ENCODE measurements around the gene HAX1.
"Not testable (repeated sequence)": the region's sequence is repeated elsewhere in the genome, so short reads cannot be mapped to it uniquely, and the experiment has no call there.

Gene HAX1

DNA sequence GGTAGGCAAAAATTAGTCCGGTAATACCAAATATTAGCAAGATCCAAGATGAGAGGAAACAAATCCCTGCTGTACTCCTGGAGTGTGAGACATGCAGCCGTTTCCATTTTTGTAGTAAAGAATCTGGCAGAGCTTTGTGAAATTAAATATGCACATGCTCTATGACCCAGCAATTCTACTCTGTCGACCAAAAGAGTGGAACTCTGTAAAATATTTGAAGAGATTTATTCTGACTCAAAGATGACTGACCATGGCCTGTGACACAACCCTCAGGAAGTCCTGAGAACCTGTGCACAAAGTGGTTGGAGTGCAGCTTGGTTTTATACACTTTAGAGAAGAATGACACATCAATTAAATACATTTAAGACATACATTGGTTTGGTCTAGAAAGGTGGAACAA, 16.2 kb downstream of the HAX1 start:
- DNase-seq: no peak

DNA sequence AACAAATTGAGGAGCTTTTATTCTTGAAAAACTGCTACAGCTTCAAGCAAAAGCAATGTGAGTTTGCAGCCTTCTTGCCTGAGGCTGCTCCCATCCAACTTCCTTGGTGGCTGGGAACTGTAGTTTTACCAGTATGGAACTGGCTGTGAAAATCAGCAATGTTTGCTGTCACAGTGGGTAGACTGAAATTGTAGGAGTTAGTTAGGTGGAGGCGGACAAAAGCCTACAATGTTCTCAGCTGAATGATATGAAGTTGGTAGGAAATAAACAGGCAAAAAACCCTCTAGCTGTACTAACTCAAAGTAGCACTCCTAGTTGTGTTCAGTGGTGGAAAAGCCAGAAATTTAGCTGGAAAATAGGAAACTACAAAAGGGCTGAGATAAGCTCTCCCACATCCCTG, 18.5 kb downstream of the HAX1 start:
- no peak for DNase-seq

DNA sequence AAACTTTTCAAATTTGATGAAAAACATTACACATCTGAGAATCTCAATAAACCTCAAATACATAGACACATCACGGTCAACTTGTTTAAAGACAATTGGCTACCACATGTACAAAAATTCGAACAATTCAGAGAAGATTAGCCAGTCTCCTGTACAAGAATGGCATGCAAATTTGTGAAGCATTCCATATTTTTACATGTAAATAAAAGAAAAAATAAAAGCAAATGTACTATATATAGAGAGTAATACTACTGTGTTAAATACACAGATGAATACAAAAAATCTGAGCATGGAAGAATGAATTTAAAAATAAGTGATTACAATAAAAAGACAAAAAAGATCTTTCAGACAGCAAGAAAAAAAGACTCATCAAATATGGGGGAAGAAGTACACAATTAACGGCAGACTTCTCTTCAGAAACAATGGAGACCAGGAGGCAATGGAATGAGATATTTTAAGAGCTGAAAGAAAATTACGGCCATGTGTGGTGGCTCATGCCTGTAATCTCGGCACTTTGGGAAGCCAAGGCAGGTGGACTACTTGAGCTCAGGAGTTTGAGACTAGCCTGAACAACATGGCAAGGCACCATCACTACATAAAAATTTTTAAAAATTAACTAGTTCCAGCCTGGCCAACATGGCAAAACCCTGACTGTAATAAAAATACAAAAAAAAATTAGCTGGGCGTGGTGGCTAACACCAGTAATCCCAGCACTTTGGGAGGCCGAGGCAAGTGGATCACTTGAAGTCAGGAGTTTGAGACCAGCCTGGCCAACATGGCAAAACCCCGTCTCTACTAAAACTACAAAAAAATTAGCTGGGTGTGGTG, 23.2 kb downstream of the HAX1 start:
- DNase-seq: no peak

DNA sequence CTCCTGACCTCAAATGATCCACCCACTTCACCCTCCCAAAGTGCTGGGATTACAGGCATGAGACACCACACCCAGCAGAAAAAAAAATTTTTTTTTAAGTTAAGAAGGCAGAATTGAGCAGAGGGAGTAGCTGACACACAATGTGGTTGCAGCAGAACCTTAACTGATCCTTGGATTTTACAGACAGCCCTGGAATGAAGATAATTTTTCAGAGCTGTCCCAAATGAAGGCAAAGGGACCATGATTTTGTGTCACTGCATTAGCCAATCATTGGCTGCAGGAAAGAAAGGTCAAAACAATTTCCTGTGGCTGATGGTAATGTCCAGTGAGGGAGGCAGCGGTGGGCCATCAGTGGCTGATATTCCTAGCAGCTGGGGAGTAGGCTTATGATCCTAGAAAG, 29.2 kb downstream of the HAX1 start:
- DNase-seq: no peak

DNA sequence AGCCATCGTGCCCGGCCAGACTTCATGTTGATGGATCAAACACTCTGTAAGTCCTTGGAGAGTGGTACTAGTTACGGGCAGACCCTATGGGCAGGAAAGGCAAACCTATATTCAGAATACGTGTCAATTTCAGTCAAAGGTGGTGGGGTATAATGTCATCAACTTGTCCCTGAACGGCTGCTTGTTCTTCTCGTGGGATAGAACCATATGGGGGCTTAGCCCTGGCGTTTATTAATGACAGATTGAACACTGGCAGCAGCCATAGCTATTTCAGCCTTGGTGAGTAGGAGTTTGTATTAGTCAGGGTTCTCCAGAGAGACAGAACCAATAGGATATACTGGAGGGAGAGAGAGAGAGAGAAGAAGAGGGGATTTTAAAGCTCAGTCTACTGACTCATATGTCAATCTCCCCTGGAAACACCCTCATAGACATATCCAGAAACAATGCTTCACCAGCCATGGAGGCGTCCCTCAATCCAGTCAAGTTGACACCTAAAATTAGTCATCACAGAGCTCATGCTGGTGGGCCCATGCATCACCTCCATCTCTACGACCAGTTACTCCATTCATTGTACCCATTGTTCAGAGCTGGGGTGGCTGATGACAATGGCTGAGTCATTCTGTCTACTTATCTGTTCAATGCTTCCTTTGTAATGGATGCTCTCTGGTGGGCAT, 32.4 kb downstream of the HAX1 start:
- DNase-seq: no peak

DNA sequence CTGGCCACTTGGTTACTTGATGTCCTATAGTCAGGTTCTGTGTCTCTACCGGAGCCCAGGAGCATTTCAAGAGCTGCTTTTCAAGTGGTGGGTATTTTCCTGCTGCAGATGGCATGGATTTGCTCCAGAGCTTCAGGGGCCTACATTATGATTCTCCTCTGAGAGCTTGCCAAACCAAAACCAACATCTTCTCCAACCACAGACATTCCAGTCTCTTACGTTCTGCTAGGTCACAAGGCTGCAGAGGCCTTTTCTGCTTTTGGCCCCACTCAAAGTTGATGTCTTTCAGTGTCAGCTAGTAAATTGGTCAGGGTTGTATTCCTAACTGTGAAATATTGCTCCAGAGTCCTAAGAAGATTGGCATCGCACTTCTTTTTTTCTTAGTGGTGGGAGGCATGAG, 33.7 kb downstream of the HAX1 start:
- DNase-seq: no peak

DNA sequence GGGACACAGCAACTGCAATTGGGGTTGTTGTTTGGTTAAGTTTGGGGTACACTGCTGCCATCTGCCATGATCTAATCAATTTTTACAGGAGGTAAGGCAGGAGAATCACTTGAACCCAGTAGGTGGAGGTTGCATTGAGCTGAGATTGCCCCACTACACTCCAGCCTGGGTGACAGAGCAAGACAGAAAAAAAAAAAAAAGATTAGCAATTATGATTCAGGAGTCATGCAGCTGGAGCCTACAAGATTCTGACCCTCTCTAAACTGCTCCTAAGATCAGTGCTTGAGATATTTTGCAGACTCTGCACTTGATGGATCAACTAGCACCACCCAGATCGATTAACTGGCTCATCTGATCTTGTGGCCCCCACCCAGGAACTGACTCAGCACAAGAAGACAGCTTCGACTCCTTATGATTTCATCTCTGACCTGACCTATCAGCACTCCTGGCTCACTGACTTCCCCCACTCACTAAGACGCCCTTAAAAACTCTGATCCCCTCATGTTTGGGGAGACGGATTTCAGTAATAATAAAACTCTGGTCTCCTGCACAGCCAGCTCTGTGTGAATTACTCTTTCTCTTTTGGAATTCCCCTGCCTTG, 35.3 kb downstream of the HAX1 start:
- not testable (repeated sequence) for DNase-seq

DNA sequence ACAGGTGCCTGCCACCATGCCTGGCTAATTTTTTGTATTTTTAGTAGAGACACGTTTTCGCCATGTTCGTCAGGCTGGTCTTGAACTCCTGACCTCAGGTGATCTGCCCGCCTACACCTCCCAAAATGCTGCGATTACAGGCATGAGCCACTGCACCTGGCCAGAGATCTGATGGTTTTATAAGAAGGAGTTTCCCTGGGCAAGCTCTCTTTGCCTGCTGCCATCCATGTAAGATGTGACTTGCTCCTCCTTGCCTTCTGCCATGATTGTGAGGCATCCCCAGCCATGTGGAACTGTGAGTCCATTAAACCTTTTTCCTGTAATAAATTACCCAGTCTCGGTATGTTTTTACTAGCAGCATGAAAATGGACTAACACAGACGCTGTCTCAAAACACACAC, 36.7 kb downstream of the HAX1 start:
- DNase-seq: not testable (repeated sequence)

DNA sequence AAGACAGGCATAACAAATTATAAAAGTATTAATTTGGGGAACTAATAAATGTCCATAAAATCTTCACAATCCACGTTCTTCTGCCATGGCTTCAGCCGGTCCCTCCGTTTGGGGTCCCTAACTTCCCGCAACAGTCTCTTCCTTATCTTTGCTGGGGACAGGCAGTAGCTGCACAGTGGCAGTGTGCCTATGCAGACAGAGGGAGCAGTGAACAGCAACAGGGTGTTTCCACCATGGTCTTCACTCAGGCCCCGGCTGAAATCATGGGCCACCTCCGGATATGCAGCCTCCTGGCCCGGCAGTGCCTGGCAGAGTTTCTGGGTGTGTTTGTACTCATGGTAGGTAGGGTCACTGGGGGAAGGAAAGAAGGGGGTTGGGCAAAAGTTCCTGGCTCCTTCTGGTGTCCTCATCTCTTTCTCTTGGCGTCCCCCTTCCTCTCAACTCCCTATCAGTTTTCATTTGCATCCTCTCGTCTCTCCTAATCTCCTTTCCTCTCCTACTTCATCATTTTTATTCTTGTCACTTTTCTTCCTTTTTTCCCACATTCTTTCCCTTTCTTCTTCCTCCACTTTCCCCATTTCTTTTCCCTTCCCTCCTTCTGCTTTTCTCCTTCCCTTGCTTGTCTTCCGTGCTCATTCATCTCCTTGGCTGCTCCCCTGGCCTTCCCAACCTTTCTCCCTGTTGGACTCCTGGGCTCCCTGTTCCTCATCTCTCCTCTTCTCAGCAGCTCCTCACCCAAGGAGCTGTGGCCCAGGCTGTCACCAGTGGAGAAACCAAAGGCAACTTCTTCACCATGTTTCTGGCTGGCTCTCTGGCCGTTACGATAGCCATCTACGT, 40.0 kb downstream of the HAX1 start:
- not testable (repeated sequence) for DNase-seq

DNA sequence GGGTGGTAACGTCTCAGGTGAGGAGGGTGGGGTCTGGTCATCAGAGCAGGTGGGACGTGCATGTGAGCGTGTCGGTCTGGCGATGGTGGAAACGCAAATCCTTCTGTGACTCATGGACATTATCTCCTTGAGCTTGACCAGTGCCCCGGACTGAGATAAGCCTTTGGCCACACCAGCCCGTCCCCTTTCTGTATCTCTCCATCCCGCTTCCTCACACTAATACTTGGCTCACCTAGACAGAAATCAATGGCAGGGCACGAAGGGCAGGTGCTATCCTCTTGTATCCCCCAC, 40.6 kb downstream of the HAX1 start:
- DNase-seq: no peak

DNA sequence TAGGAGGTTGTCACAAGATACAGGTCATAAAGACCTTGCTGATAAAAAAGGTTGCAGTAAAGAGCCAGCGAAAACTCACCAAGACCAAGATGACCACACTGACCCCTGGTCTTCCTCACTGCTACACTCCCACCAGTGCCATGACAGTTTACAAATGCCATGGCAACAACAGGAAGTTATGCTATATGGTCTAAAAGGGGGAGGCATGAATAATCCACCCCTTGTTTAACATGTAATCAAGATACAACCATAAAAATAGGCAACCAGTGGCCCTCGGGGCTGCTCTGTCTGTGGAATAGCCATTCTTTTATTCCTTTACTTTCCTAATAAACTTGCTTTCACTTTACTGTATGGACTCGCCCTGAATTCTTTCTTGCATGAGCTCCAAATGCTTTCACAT, 41.8 kb downstream of the HAX1 start:
- DNase-seq: not testable (repeated sequence)

DNA sequence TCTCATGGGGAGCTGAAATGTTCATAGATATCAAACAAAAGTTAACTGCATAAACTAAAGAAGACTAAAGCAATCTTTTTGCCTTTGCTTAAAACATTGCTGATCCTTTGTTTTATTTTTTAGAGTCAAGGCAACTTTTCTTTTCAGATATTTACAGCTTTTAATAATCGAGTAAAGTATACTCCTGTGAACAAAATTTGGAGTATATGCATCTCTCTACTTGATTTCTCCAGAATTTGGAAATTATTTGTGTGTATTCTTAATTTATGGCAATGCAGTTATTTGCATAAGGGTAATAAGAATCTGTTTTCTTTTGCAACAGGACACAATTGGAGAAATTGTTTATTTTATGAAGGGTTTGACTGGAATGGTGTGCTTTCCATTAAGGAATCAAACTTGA, 44.3 kb downstream of the HAX1 start:
- DNase-seq: no peak

DNA sequence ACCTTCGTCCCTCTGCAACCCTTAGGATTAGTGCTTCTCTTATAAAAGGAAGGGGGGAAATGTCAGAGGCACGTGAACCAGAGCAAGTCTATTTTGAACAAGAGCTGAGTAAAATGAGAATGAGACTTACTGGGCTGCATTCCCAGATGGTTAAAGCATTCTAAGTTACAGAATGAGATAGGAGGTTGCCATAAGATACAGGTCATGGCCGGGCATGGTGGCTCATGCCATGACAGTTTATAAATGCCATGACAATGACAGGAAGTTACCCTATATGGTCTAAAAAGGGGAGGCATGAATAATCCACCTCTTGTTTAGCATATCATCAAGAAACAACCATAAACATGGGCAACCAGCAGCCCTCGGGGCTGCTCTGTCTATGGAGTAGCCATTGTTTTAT, 46.0 kb downstream of the HAX1 start:
- no peak for DNase-seq

DNA sequence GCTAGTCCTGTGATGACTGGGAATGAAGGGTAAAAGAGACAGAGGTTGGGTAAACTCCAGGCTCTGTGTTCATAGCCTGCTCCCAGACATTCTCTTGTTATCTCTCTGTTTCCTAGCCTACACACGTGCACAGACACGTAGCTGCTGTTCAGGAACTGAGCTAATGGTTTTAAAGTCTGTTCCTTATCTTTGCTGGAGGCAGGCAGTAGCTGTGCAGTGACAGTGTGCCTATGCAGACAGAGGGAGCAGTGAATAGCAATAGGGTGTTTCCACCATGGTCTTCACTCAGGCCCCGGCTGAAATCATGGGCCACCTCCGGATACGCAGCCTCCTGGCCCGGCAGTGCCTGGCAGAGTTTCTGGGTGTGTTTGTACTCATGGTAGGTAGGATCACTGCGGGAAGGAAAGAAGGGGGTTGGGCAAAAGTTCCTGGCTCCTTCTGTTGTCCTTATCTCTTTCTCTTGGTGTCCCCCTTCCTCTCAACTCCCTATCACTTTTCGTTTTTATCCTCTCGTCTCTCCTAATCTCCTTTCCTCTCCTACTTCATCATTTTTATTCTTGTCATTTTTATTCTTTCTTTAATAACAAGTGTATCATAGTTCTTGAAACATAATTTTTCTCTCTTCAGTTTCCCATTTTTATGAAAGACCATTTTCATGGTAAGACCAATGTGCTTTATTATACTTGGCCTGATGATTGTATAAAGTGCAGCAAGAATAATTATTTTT, 48.6 kb downstream of the HAX1 start, which contains the start of gene AQP10:
Gene AQP10 (plus strand): TSS at position 212 of the 727 bp plus-strand sequence. CDS start 63 bp downstream, at position 275.
- DNase-seq: peak; percentile 66

DNA sequence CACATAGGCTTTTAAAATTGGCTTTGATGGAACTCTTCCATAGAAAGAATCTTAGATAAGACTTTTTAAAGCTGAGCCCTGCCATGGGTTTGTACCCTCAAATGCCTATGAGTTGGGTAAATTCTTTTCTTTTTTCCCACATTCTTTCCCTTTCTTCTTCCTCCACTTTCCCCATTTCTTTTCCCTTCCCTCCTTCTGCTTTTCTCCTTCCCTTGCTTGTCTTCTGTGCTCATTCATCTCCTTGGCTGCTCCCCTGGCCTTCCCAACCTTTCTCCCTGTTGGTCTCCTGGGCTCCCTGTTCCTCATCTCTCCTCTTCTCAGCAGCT, 49.1 kb downstream of the HAX1 start:
- not testable (repeated sequence) for DNase-seq

DNA sequence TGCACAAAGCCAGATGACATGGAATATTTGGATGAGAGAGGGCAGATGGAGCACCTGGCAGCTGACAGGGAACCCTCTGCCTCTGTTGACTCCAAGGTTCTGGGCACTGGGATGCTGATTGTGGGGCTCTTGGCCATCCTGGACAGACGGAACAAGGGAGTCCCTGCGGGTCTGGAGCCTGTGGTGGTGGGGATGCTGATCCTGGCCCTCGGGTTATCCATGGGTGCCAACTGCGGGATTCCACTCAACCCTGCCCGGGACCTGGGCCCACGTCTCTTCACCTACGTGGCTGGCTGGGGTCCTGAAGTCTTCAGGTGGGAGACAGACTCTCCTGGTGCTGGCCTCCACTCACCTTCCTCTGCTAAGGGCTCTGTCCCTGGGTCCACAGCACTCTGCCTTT, 51.1 kb downstream of the HAX1 start:
- no peak for DNase-seq

DNA sequence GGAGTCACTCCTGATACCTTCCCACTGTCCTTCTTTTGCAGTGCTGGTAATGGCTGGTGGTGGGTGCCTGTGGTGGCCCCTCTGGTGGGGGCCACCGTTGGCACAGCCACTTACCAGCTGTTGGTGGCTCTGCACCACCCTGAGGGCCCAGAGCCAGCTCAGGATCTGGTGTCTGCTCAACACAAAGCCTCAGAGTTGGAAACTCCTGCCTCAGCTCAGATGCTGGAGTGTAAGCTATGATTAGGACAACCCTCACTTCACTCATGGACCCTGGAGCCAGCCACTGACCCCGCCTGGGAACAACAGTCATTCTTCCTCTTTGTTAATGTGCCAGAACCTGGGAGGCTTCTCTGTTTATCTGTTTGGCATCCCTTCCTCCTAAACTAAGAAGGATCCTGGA, 51.8 kb downstream of the HAX1 start:
- no peak for DNase-seq

DNA sequence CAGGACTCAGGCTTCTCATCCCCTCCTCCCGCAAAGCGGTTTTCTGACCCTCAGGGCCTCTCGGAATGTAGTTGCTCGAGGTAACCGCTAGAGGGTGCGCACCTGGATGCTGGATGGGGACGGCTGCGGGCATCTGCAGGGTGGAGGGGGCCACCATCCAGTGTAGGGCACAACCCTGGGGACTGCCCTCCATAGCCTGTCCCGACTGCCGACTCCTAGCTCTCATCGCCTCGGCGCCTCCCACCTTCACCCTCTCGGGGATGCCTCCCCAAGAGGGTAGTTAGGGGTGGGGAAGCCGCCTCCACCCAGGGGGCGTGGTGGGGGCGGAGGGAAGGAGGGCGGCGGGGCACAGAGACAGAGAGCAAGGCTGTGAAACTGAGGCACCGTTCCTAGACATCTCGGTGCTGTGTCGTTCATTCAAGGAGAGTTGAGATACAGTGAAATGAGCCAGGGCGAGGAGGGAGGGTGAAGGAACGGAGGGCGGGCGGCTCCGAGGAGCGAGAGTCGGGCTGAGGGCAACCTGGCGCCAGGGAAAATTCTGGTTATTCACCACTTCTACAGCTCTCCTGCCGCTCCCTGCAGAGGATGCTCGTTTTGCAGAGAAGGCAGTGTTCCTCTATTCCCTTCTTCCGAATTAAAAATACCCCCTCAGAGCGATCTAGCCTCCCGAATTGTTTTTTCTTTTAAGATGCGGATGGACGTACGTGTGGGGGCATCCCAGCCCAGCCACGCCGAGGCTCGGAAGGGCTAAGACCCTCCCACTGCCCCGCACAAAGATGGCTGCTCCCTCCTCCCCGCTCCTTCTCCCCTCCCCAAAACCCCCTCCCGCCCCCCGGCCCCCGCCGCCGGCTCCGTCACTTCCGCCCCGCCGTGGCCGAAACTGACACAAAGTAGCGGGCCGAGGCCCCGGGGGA, 52.5 kb downstream of the HAX1 start, which contains the start of gene ATP8B2:
Gene ATP8B2 (plus strand): TSS at position 857 of the 914 bp plus-strand sequence. CDS start 2,617 bp downstream, outside the sequence.
- DNase-seq: peak; percentile 90
